Skeletal muscle satellite cell (primary cell): ENCODE data around the gene RRAS2.

Experiments
- H3K27me3 ChIP-seq: 2 replicates; pipeline ENCODE4 v1.7.0; 2013; ENCODE audit warnings: low read length; ENCODE audit not compliant: control insufficient read depth, insufficient read depth
- H3K36me3 ChIP-seq: 2 replicates; pipeline ENCODE4 v1.7.0; 2013; ENCODE audit warnings: mild to moderate bottlenecking, control low read depth, low read length; ENCODE audit not compliant: insufficient read depth
- H3K4me1 ChIP-seq: 2 replicates; pipeline ENCODE4 v1.7.0; 2013; ENCODE audit warnings: low read length; ENCODE audit not compliant: control insufficient read depth, insufficient read depth
- H3K4me2 ChIP-seq: 2 replicates; pipeline ENCODE4 v1.7.0; 2013; ENCODE audit warnings: mild to moderate bottlenecking, low read length
- H3K4me3 ChIP-seq: 2 replicates; pipeline ENCODE4 v1.7.0; 2013; ENCODE audit warnings: low read length
- H3K9ac ChIP-seq: 2 replicates; pipeline ENCODE4 v1.7.0; 2013; ENCODE audit warnings: mild to moderate bottlenecking, low read depth, low read length, moderate library complexity
- H3K9me3 ChIP-seq: replicated peaks from 2 replicates; pipeline ENCODE4 v1.7.0; 2013; ENCODE audit warnings: mild to moderate bottlenecking, control low read depth, low read length

RRAS2 gene

DNA sequence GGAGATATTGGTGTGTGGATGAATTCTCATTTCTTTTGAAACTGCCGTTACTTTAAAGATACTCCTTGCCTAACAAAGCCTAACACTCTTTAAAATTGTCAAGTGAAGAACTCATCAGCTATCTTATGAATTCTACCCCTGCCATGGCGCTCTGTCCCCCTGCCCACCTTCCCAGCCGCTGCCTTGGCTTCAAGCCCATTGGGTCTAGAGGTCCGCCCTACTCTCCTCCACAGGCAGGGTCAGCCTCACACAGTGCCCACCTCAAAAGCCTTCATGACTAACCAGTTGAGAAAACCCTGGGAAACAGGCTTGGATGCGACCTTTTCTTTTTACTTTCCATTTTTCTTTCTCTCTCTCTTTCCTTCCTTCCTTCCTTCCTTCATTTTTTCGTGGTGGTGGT is 128.6 kb downstream of the RRAS2 start:
- no peaks in the 10 kb centered on the region for H3K36me3 ChIP-seq
- H3K4me1 ChIP-seq = no peaks in the 10 kb centered on the region
- no peak overlapping the region for H3K9ac ChIP-seq
- peaks cover 39% of the 10 kb centered on the region for H3K27me3 ChIP-seq
- H3K9me3 ChIP-seq = no peaks in the 10 kb centered on the region
- H3K4me3 ChIP-seq = no peak overlapping the region
- no peak overlapping the region for H3K4me2 ChIP-seq

DNA sequence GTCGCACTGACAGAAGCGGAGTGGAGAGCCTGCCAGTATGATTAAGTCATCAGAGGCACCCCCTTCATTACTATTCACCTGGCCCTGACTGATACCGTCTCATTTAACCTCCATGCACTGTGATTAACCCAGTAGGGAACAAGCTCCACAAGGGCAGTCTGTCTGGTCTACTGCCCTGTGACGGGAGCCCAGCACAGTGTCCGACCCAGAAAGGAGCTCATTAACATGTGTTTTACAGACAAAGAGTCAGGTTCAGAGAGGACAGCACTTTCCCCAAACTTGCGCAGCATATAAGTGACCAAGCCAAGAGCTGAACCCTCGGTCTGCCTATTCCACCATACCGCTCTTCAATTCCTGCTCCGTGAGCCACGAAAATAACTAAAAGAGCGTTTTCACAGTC is 129.5 kb downstream of the RRAS2 start:
- Histone ChIP-seq H3K27me3 (peaks cover 33% of the 10 kb centered on the region), H3K9ac (no peak overlapping the region), H3K36me3 (no peaks in the 10 kb centered on the region), H3K4me2 (no peak overlapping the region), H3K9me3 (no peaks in the 10 kb centered on the region), H3K4me3 (no peak overlapping the region), H3K4me1 (no peaks in the 10 kb centered on the region)

DNA sequence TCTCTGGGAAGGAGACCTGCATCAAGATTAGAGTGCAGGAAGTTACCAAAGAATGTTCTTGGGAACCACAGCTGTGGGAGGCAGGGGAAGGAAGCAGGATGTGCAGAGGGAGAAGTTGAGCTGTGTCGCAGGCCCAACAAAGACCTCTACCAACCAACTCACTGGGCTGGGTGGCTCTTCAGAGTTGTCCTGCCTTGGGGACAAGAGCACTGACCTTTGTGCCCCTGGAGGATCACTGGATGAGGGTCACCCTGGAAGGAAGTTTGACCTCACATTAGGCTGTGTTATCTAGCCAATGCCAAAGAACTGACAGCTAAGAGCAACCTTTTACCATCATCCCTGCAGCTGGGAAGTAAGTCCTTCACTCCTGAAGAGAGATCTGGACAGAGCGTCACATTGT is 130.6 kb downstream of the RRAS2 start:
- Histone ChIP-seq H3K27me3 (peaks cover 28% of the 10 kb centered on the region), H3K4me3 (no peak overlapping the region), H3K4me1 (no peaks in the 10 kb centered on the region), H3K9ac (no peak overlapping the region), H3K4me2 (no peak overlapping the region), H3K9me3 (no peaks in the 10 kb centered on the region), H3K36me3 (no peaks in the 10 kb centered on the region)
